ENCODE measurements around the gene KAT6B. TPM values are rescaled to one million over a fixed set of nuclear protein-coding genes. Genes with fewer than 3 reads are reported as not detected.

The KAT6B gene
- total and polyA plus RNA-seq, 2 donors (not counting 1 experiment from before 2014, with no cell fraction given), result 8.6 to 111 TPM

- H3K4me3 Mint-ChIP-seq, result no peak overlapping the region
- no peak for TF ChIP-seq EZH2 (IDR thresholded peaks at IDR 0.05; ENCODE audit: borderline replicate concordance, insufficient read depth, low read depth, low read length, poor library complexity, severe bottlenecking)
- TF ChIP-seq CTCF (IDR thresholded peaks at IDR 0.05), result no peak
- Histone ChIP-seq H3K4me2 (replicated peaks; ENCODE audit: low read depth, low read length, poor library complexity, severe bottlenecking) (no peak overlapping the region), H4K20me1 (ENCODE audit: control insufficient read depth, insufficient read depth, low read length, poor library complexity, severe bottlenecking) (peaks cover 9% of the 10 kb centered on the region), H3K9me3 (ENCODE audit: control extremely low read depth in 1 of 3, control insufficient read depth in 2 of 3, insufficient read depth in 1 of 3, low read length in 2 of 3) (peaks cover 0 to 1% (median 0%) of the 10 kb centered on the region in 3 donors), H3K4me1 (ENCODE audit: control insufficient read depth in 2 of 2, insufficient read depth in 2 of 2, low read length in 2 of 2) (peaks cover 10 to 15% of the 10 kb centered on the region in 2 donors), H3K9ac (ENCODE audit: low read length) (no peak overlapping the region), H3K4me3 (ENCODE audit: control extremely low read depth in 1 of 5, extremely low read depth in 1 of 5, insufficient read depth in 1 of 5, low read depth in 2 of 5, low read length in 4 of 5) (no peak overlapping the region), H3K27ac (ENCODE audit: low read length in 2 of 2) (no peak overlapping the region), H2AFZ (ENCODE audit: insufficient read depth, low read depth, low read length, poor library complexity, severe bottlenecking) (no peak overlapping the region), H3K79me2 (ENCODE audit: control insufficient read depth, insufficient read depth, low read length) (peaks cover 87% of the 10 kb centered on the region), H3K27me3 (replicated peaks in 1 of 4; ENCODE audit: control extremely low read depth in 1 of 4, control insufficient read depth in 3 of 4, insufficient read depth in 4 of 4, low read length in 3 of 4) (no peaks in the 10 kb centered on the region), H3K36me3 (replicated peaks in 1 of 2; ENCODE audit: control extremely low read depth in 1 of 2, control insufficient read depth in 1 of 2, extremely low read depth in 1 of 2, insufficient read depth in 2 of 2, low read length in 1 of 2) (peaks cover 2 to 9% of the 10 kb centered on the region in 2 experiments)
- intact Hi-C loops (cut with micrococcal nuclease), result loop anchor here (10.0 kb wide), 3 partner anchors 115 to 375 kb away; partner anchors contain the start of gene COMTD1
- ATAC-seq (ENCODE audit: low read depth), result no peak
- H3K4me1 Mint-ChIP-seq, result peaks cover 36% of the 10 kb centered on the region
- no CpG with 5 or more reads among the region's 1 CpG for WGBS (ENCODE audit: insufficient coverage)
- CTCF ChIA-PET, result no interaction called here
- no peaks in the 10 kb centered on the region for H3K27me3 Mint-ChIP-seq
- POLR2A ChIA-PET, result no interaction called here
- no peaks in the 10 kb centered on the region for H3K9me3 Mint-ChIP-seq (ENCODE audit: insufficient read depth)
- no peak for DNase-seq
- H3K27ac Mint-ChIP-seq, result no peak overlapping the region
Measured at GRCh38 chr10:74859546-74859945, 33.1 kb downstream of the KAT6B start.

- TF ChIP-seq EZH2 (IDR thresholded peaks at IDR 0.05; ENCODE audit: borderline replicate concordance, insufficient read depth, low read depth, low read length, poor library complexity, severe bottlenecking), result no peak
- no peak for TF ChIP-seq CTCF (IDR thresholded peaks at IDR 0.05)
- H3K4me1 ChIP-seq (ENCODE audit: control insufficient read depth in 2 of 2, insufficient read depth in 2 of 2, low read length in 2 of 2), result no peaks in the 10 kb centered on the region
- ChIA-PET POLR2A (no interaction called here), CTCF (no interaction called here)
- Mint-ChIP-seq H3K4me1 (peaks cover 14% of the 10 kb centered on the region), H3K4me3 (no peak overlapping the region), H3K27ac (no peak overlapping the region), H3K27me3 (no peaks in the 10 kb centered on the region), H3K9me3 (ENCODE audit: insufficient read depth) (no peaks in the 10 kb centered on the region)
- peaks cover 3 to 4% of the 10 kb centered on the region in 2 experiments for H3K36me3 ChIP-seq (replicated peaks in 1 of 2; ENCODE audit: control extremely low read depth in 1 of 2, control insufficient read depth in 1 of 2, extremely low read depth in 1 of 2, insufficient read depth in 2 of 2, low read length in 1 of 2)
- no peak overlapping the region for H3K4me3 ChIP-seq (ENCODE audit: control extremely low read depth in 1 of 5, extremely low read depth in 1 of 5, insufficient read depth in 1 of 5, low read depth in 2 of 5, low read length in 4 of 5)
- intact Hi-C loops (cut with micrococcal nuclease), result no loop called here
- no peaks in the 10 kb centered on the region for H3K27me3 ChIP-seq (replicated peaks in 1 of 4; ENCODE audit: control extremely low read depth in 1 of 4, control insufficient read depth in 3 of 4, insufficient read depth in 4 of 4, low read length in 3 of 4)
- ATAC-seq (ENCODE audit: low read depth), result no peak
- H3K9ac ChIP-seq (ENCODE audit: low read length), result no peak overlapping the region
- 100% methylated on average over 2 of the region's 7 CpGs for WGBS (ENCODE audit: insufficient coverage)
- H4K20me1 ChIP-seq (ENCODE audit: control insufficient read depth, insufficient read depth, low read length, poor library complexity, severe bottlenecking), result peaks cover 9% of the 10 kb centered on the region
- H3K4me2 ChIP-seq (replicated peaks; ENCODE audit: low read depth, low read length, poor library complexity, severe bottlenecking), result no peak overlapping the region
- no peak overlapping the region for H2AFZ ChIP-seq (ENCODE audit: insufficient read depth, low read depth, low read length, poor library complexity, severe bottlenecking)
- no peaks in the 10 kb centered on the region for H3K9me3 ChIP-seq (ENCODE audit: control extremely low read depth in 1 of 3, control insufficient read depth in 2 of 3, insufficient read depth in 1 of 3, low read length in 2 of 3)
- no peak for DNase-seq
- H3K79me2 ChIP-seq (ENCODE audit: control insufficient read depth, insufficient read depth, low read length), result peaks cover 81% of the 10 kb centered on the region
- H3K27ac ChIP-seq (ENCODE audit: low read length in 2 of 2), result no peak overlapping the region
Measured at GRCh38 chr10:74862625-74863024, 36.2 kb downstream of the KAT6B start.
